Colonic mucosa (tissue), 4 donors: ENCODE data around the gene UGDH. TPM values are rescaled to one million over a fixed set of nuclear protein-coding genes. Genes with fewer than 3 reads are reported as not detected.
"Not testable (repeated sequence)": the region's sequence is repeated elsewhere in the genome, so short reads cannot be mapped to it uniquely, and the experiment has no call there.

Source experiments
- DNase-seq: peaks from one replicate; pipeline ENCODE4 v3.0.0-alpha.2; 2020
- H3K27ac ChIP-seq: fragments of 200-600 bp; one replicate; pipeline ENCODE4 v1.8.0; 2021
- H3K27me3 ChIP-seq: fragments of 200-600 bp; one replicate; pipeline ENCODE4 v1.8.0; 2021
- H3K36me3 ChIP-seq: fragments of 200-600 bp; one replicate; pipeline ENCODE4 v1.8.0; 2021
- H3K4me1 ChIP-seq: fragments of 200-600 bp; one replicate; pipeline ENCODE4 v1.8.0; 2021; ENCODE audit warnings: mild to moderate bottlenecking
- H3K4me3 ChIP-seq: fragments of 200-600 bp; one replicate; pipeline ENCODE4 v1.8.0; 2021
- H3K9ac ChIP-seq, 2 donors: one replicate each; pipeline ENCODE4 v1.7.0; 2013; ENCODE audit warnings: control low read depth in 2 of 2, low read depth in 2 of 2, low read length in 2 of 2
- H3K9me3 ChIP-seq: fragments of 200-600 bp; one replicate; pipeline ENCODE4 v1.8.0; 2021
- CTCF ChIP-seq: fragments of 200-600 bp; IDR thresholded peaks from one replicate; pipeline ENCODE4 v1.8.0; 2022; ENCODE audit warnings: antibody characterized with exemption, mild to moderate bottlenecking
- intact Hi-C: fragments of 100-400 bp; cut with DNase I; formaldehyde crosslinking; loops from one replicate; pipeline ENCODE4 v1.14.1; 2022
- total RNA-seq, 2 donors: library from RNA; stranded (reverse); fragmentation: NEBNext Ultra II Directional in 1 of 2; extraction: Animal tissue kit (Norgen Biotek cat#: 25700) in 1 of 2; gene quantifications; one replicate each; pipeline ENCODE4 v1.2.1, GENCODE V29; 2021
- donor health status: healthy.
- donor health status: DM: no; HTN: no; CAD: no.
- donor health status: DM: no; HTN: no; CAD: no.

UGDH gene
- total RNA-seq, 2 donors from 2014 or later = 265 to 328 TPM

DNA sequence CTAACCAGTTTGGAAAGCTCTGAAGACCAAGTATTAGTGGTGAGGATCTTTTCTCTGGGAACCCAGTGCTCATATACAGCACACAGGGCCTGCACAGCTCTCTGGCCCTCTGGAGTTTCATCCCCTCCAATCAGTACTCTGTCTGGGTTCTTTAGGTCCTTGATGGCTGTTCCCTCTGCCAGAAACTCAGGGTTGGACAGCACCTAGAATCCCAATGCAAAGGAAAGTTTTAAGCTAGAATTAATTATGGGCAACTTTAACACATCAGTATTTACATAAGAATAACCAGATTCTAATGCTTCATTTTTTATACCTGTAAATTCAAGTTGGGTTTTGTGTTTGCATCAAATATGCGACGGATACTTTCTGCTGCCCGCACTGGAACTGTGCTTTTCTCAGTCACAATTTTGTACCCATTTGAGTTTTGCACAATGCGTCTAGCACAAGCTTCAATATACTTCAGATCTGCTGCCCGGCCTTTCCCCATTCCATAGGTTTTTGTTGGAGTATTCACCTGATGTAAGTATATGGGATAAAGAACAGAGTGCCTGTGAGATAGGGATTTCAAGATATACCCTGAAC, 16.8 kb downstream of the UGDH start:
- no peak overlapping the region for H3K9ac ChIP-seq
- no peak for DNase-seq
- no peak for TF ChIP-seq CTCF
- H3K4me1 ChIP-seq = no peaks in the 10 kb centered on the region
- no peak overlapping the region for H3K27ac ChIP-seq
- no peaks in the 10 kb centered on the region for H3K27me3 ChIP-seq
- H3K9me3 ChIP-seq = no peaks in the 10 kb centered on the region
- H3K36me3 ChIP-seq = peaks cover 10% of the 10 kb centered on the region
- H3K4me3 ChIP-seq = no peak overlapping the region
- intact Hi-C loops = no loop called here

DNA sequence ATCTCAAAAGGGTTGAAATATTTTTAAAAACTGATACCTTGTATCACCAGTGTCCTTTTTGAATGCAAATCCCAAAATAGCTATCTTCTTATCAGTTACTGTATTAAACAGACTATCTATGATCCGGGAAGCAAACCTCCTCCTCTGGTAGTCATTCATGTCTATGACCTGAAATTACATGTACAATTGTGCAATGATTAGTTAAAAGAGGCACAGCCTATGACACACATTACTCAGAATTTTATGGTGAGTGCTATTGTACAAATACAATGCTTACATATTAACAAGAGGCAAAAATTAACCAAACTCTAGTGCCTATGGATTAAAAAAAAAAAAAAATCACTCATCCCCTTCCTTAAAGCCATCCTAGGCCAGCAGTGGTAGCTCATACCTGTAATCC, 21.7 kb downstream of the UGDH start:
- no peak for DNase-seq
- Histone ChIP-seq H3K9ac (no peak overlapping the region), H3K27me3 (no peaks in the 10 kb centered on the region), H3K27ac (peak overlapping the region; percentile 56), H3K4me1 (no peaks in the 10 kb centered on the region), H3K36me3 (peaks cover 14% of the 10 kb centered on the region), H3K4me3 (no peak overlapping the region), H3K9me3 (no peaks in the 10 kb centered on the region)
- intact Hi-C loops = no loop called here
- no peak for TF ChIP-seq CTCF

DNA sequence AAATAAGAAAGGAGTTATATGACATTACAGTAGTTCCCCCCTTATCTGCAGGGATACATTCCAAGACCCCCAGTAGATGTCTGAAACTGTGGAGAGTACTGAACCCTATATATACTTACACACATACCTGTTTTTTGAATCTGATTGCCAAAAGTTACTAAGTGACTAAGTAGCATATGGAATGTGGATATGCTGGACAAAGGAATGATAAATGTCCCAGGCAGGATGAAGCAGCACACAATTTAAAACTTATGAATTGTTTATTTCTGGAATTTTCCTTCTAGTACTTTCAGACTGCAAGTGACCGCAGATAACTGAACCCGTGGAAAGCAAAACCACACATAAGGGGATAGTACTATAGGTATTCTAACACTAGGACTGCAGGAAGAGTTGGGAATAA, 22.7 kb downstream of the UGDH start:
- H3K9ac ChIP-seq = no peak overlapping the region
- H3K4me3 ChIP-seq = no peak overlapping the region
- intact Hi-C loops = no loop called here
- peaks cover 10% of the 10 kb centered on the region for H3K36me3 ChIP-seq
- H3K27ac ChIP-seq = no peak overlapping the region
- no peaks in the 10 kb centered on the region for H3K9me3 ChIP-seq
- H3K4me1 ChIP-seq = no peaks in the 10 kb centered on the region
- no peak for TF ChIP-seq CTCF
- DNase-seq = no peak
- H3K27me3 ChIP-seq = no peaks in the 10 kb centered on the region

DNA sequence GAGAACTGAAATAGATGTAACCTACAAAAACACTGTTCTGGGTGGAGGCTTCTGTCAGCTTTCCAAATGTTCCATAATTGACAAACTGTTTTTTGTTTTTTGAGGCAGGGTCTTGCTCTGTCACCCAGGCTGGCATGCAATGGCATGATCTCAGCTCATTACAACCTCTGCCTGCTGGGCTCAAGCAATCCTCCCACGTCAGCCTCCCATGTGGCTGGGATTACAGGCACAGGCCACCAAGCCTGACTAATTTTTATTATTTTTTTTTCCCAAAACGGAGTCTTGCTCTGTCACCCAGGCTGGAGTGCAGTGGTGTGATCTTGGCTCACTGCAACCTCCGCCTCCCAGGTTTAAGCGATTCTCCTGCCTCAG, 24.6 kb downstream of the UGDH start:
- intact Hi-C loops, H3K9ac ChIP-seq, H3K9me3 ChIP-seq, H3K36me3 ChIP-seq, DNase-seq, H3K27ac ChIP-seq, H3K4me3 ChIP-seq, H3K4me1 ChIP-seq, H3K27me3 ChIP-seq: not testable (repeated sequence)

DNA sequence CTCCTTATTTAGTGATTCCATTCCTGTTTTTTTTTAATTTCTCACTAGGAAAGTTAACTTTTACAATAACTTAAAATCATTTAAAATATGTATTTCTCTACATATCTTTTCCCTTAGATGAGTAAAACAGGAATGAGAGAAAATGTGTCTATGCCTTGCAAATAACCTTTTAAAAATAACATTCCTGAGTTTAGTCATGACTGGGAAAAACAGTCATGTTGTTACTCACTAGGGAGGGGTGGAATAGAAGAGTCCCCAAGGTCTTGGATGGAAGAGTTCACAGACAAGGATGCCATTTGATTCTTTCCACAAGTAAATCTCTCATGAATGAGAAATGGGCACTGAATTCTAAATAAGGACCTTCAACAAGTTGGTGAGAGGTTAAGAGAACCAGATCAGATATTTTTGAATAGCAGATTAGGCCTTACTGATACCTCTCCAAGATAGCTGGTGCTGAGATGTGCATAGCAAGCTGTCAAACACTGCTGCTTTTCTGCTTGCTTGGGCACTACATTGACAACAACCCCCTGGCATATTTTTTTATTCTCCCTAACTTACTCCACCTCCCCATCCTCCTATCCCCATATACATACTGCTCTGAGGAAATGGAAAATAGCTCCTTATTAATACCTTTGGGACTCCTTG, 25.1 kb downstream of the UGDH start:
- H3K4me3 ChIP-seq = no peak overlapping the region
- intact Hi-C loops = no loop called here
- H3K9ac ChIP-seq = no peak overlapping the region
- H3K27ac ChIP-seq = no peak overlapping the region
- no peak for DNase-seq
- H3K27me3 ChIP-seq = no peaks in the 10 kb centered on the region
- no peaks in the 10 kb centered on the region for H3K9me3 ChIP-seq
- no peak for TF ChIP-seq CTCF
- peaks cover 10% of the 10 kb centered on the region for H3K36me3 ChIP-seq
- no peaks in the 10 kb centered on the region for H3K4me1 ChIP-seq

- intact Hi-C loops = no loop called here
- H3K9ac ChIP-seq = no peak overlapping the region
- no peak overlapping the region for H3K4me3 ChIP-seq
- peaks cover 6% of the 10 kb centered on the region for H3K36me3 ChIP-seq
- no peak for TF ChIP-seq CTCF
- no peaks in the 10 kb centered on the region for H3K27me3 ChIP-seq
- DNase-seq = no peak
- H3K9me3 ChIP-seq = no peaks in the 10 kb centered on the region
- H3K27ac ChIP-seq = no peak overlapping the region
- no peaks in the 10 kb centered on the region for H3K4me1 ChIP-seq
These were observed 28.6 kb downstream of the UGDH start for GRCh38 chr4:39498727-39499020.
